IMR-90 (cell line): ENCODE measurements around the gene MASTL. TPM values are rescaled to one million over a fixed set of nuclear protein-coding genes. Genes with fewer than 3 reads are reported as not detected.
A peak's percentile ranks its signal among the peaks of the same experiment; 100 is the strongest.

Experiments used
- ATAC-seq: fragments of 200-7000 bp; cut with Tn5 transposase; 2 replicates; pipeline ENCODE4 v1.9.1; 2020; ENCODE audit warnings: low read depth, mild to moderate bottlenecking, moderate library complexity
- Bru-seq: library from RNA; stranded (reverse); fragments of 400-500 nt; gene quantifications from one replicate; lab custom pipeline; 2021; lab: Mats Ljungman, UMichigan
- BruChase-seq, 2 experiments: library from RNA; stranded (reverse); fragments of 400-500 nt; gene quantifications; one replicate each; lab custom pipeline; 2021; lab: Mats Ljungman, UMichigan
- BruUV-seq: library from RNA; stranded (reverse); fragments of 400-500 nt; replicated peaks from 2 replicates; lab custom pipeline; 2021; lab: Mats Ljungman, UMichigan
- CTCF ChIA-PET: fragments of 300-600 bp; formaldehyde crosslinking; extraction: SDS; loops from one replicate; lab custom pipeline; 2021; ENCODE audit warnings: antibody characterized with exemption; lab: Yijun Ruan, JAX
- POLR2A ChIA-PET: fragments of 300-600 bp; sonication (Branson Sonifier 250); formaldehyde crosslinking; loops from one replicate; lab custom pipeline; 2022; ENCODE audit warnings: antibody characterized with exemption; ENCODE audit not compliant: unreplicated experiment; lab: Charles Lee
- DNase-seq: peaks from one replicate; pipeline ENCODE4 v3.0.0; 2013
- H2AFZ ChIP-seq: replicated peaks from 2 replicates; pipeline ENCODE3; 2013; ENCODE audit warnings: low read length, mild to moderate bottlenecking; ENCODE audit not compliant: poor library complexity
- H2AK5ac ChIP-seq: 2 replicates; pipeline ENCODE4 v1.6.1; 2013; ENCODE audit warnings: low read depth, low read length, inconsistent platforms
- H2AK9ac ChIP-seq: replicated peaks from 2 replicates; pipeline ENCODE3; 2013; ENCODE audit warnings: mild to moderate bottlenecking, low read depth, low read length, moderate library complexity; ENCODE audit not compliant: poor library complexity
- H2BK120ac ChIP-seq: 2 replicates; pipeline ENCODE4 v1.6.1; 2013; ENCODE audit warnings: low read depth, low read length, inconsistent platforms
- H2BK15ac ChIP-seq: 3 replicates; pipeline ENCODE4 v1.6.1; 2013; ENCODE audit warnings: low read depth, low read length, inconsistent platforms
- H2BK20ac ChIP-seq: 2 replicates; pipeline ENCODE4 v1.6.1; 2013; ENCODE audit warnings: low read depth, mild to moderate bottlenecking, inconsistent platforms, low read length, moderate library complexity
- H2BK5ac ChIP-seq: 2 replicates; pipeline ENCODE4 v1.6.1; 2013; ENCODE audit warnings: mild to moderate bottlenecking, low read depth, low read length, inconsistent platforms; ENCODE audit not compliant: poor library complexity, severe bottlenecking
- H3K14ac ChIP-seq: replicated peaks from 2 replicates; pipeline ENCODE4 v1.6.1; 2013; ENCODE audit warnings: low read depth, low read length, inconsistent platforms
- H3K18ac ChIP-seq: 2 replicates; pipeline ENCODE4 v1.6.1; 2013; ENCODE audit warnings: low read depth, low read length, control low read depth
- H3K23ac ChIP-seq: 2 replicates; pipeline ENCODE4 v1.6.1; 2013; ENCODE audit warnings: low read depth, low read length, inconsistent platforms
- H3K27ac ChIP-seq: 2 replicates; pipeline ENCODE4 v1.5.1; 2013; ENCODE audit warnings: mild to moderate bottlenecking, control low read depth, low read length; ENCODE audit not compliant: insufficient read depth
- H3K27me3 ChIP-seq: 2 replicates; pipeline ENCODE4 v1.6.1; 2013; ENCODE audit warnings: low read length; ENCODE audit not compliant: control insufficient read depth, insufficient read depth
- H3K36me3 ChIP-seq: 2 replicates; pipeline ENCODE4 v1.6.1; 2013; ENCODE audit warnings: low read length, mixed read lengths; ENCODE audit not compliant: control insufficient read depth, insufficient read depth
- H3K4ac ChIP-seq: 2 replicates; pipeline ENCODE4 v1.6.1; 2013; ENCODE audit warnings: low read depth, low read length, inconsistent platforms
- H3K4me1 ChIP-seq: 2 replicates; pipeline ENCODE4 v1.6.1; 2013; ENCODE audit warnings: low read length, mixed read lengths; ENCODE audit not compliant: control insufficient read depth, insufficient read depth
- H3K4me2 ChIP-seq: 2 replicates; pipeline ENCODE4 v1.6.1; 2013; ENCODE audit warnings: low read depth, mild to moderate bottlenecking, control low read depth, low read length, moderate library complexity
- H3K4me3 ChIP-seq: 2 replicates; pipeline ENCODE4 v1.5.1; 2013; ENCODE audit warnings: low read depth, mild to moderate bottlenecking, control low read depth, low read length, moderate library complexity; ENCODE audit not compliant: insufficient read depth
- H3K56ac ChIP-seq: 2 replicates; pipeline ENCODE4 v1.6.1; 2013; ENCODE audit warnings: low read length, inconsistent platforms; ENCODE audit not compliant: insufficient read depth; ENCODE audit errors: extremely low read depth
- H3K79me1 ChIP-seq, 2 experiments: 2 replicates each; pipeline ENCODE4 v1.6.1; 2013; ENCODE audit warnings: low read length in 2 of 2, inconsistent platforms in 1 of 2, low read depth in 1 of 2
- H3K9ac ChIP-seq: 2 replicates; pipeline ENCODE4 v1.6.1; 2013; ENCODE audit warnings: low read depth, low read length, control low read depth
- H3K9me1 ChIP-seq: 2 replicates; pipeline ENCODE4 v1.6.1; 2013; ENCODE audit warnings: low read length, inconsistent platforms; ENCODE audit not compliant: insufficient read depth
- H3K9me3 ChIP-seq: 2 replicates; pipeline ENCODE4 v1.6.1; 2013; ENCODE audit warnings: low read length; ENCODE audit not compliant: control insufficient read depth, insufficient read depth
- H4K20me1 ChIP-seq: 2 replicates; pipeline ENCODE4 v1.6.1; 2013; ENCODE audit warnings: low read length, inconsistent platforms; ENCODE audit not compliant: insufficient read depth
- H4K5ac ChIP-seq: 2 replicates; pipeline ENCODE4 v1.6.1; 2013; ENCODE audit warnings: mild to moderate bottlenecking, low read depth, low read length, control low read depth
- H4K8ac ChIP-seq, 2 experiments: 2 replicates each; pipeline ENCODE4 v1.6.1; 2013; ENCODE audit warnings: low read depth in 2 of 2, low read length in 2 of 2, control low read depth in 1 of 2, inconsistent platforms in 1 of 2
- H4K91ac ChIP-seq: 2 replicates; pipeline ENCODE4 v1.6.1; 2013; ENCODE audit warnings: low read depth, low read length, inconsistent platforms; ENCODE audit not compliant: insufficient read depth
- BHLHE40 ChIP-seq: fragments of 150-350 bp; IDR thresholded peaks from 2 replicates; pipeline ENCODE4 v1.6.1; 2016; ENCODE audit warnings: mild to moderate bottlenecking, low read depth, low read length
- CEBPB ChIP-seq: IDR thresholded peaks from 2 replicates; pipeline ENCODE4 v1.6.1; 2012; ENCODE audit warnings: low read depth, low read length, improper control_type of control experiment
- CHD1 ChIP-seq: IDR thresholded peaks from 2 replicates; pipeline ENCODE4 v1.6.1; 2012; ENCODE audit warnings: low read depth, low read length, improper control_type of control experiment
- FOS ChIP-seq: fragments of 150-350 bp; IDR thresholded peaks from 2 replicates; pipeline ENCODE4 v1.6.1; 2016; ENCODE audit warnings: low read depth, low read length
- MAFK ChIP-seq: IDR thresholded peaks from 2 replicates; pipeline ENCODE4 v1.6.1; 2012; ENCODE audit warnings: low read depth, low read length, improper control_type of control experiment
- MAZ ChIP-seq: IDR thresholded peaks from 2 replicates; pipeline ENCODE4 v1.6.1; 2012; ENCODE audit warnings: low read depth, mild to moderate bottlenecking, low read length, improper control_type of control experiment, moderate library complexity, borderline replicate concordance
- MXI1 ChIP-seq: IDR thresholded peaks from 2 replicates; pipeline ENCODE4 v1.6.1; 2012; ENCODE audit warnings: low read depth, mild to moderate bottlenecking, low read length, moderate library complexity, borderline replicate concordance
- NFE2L2 ChIP-seq: fragments of 150-350 bp; IDR thresholded peaks from 2 replicates; pipeline ENCODE4 v1.6.1; 2016; ENCODE audit warnings: low read depth, mild to moderate bottlenecking, low read length
- POLR2A ChIP-seq: IDR thresholded peaks from 2 replicates; pipeline ENCODE4 v1.6.1; 2012; ENCODE audit warnings: mild to moderate bottlenecking, low read depth, low read length
- RAD21 ChIP-seq: IDR thresholded peaks from 2 replicates; pipeline ENCODE4 v1.6.1; 2012; ENCODE audit warnings: low read length, improper control_type of control experiment
- RFX5 ChIP-seq: IDR thresholded peaks from 2 replicates; pipeline ENCODE4 v1.8.0; 2012; ENCODE audit warnings: low read depth, mild to moderate bottlenecking, low read length, moderate library complexity
- WGBS, 2 experiments: methylation state at CpG; one replicate each; pipeline versions ENCODE4 v1.1.5 to v1.1.7; 2013; ENCODE audit warnings: missing lambda C conversion rate in 2 of 2; ENCODE audit not compliant: insufficient read length in 1 of 2; ENCODE audit errors: extremely low coverage in 2 of 2; 5-methylcytosine and 5-hydroxymethylcytosine counted together
- dilution Hi-C: fragments of 300-500 bp; cut with HindIII; formaldehyde crosslinking; loops from one replicate; pipeline ENCODE4 v1.14.3; 2018; ENCODE audit warnings: low sequenced_read_pairs; ENCODE audit not compliant: unreplicated experiment
- in situ Hi-C: fragments of 300-500 bp; cut with MboI; formaldehyde crosslinking; loops from 3 replicates; pipeline ENCODE4 v1.14.3; 2019; ENCODE audit warnings: low sequenced_read_pairs, inconsistent platforms, mixed read lengths
- intact Hi-C: fragments of 100-400 bp; cut with micrococcal nuclease; formaldehyde crosslinking; loops from 2 replicates; pipeline ENCODE4 v1.10.0; 2022
- long read RNA-seq: library from polyadenylated mRNA; unstranded; transcript quantifications from one replicate; pipeline ENCODE4 v2.0.0, GENCODE V29; 2021; ENCODE audit not compliant: unreplicated experiment
- polyA plus RNA-seq, 3 experiments: library from polyadenylated mRNA; depleted of rRNA; stranded (reverse); fragments of >200 nt; gene quantifications; 2 replicates each; pipeline ENCODE4 v1.2.3, GENCODE V29; 2012; ENCODE audit warnings: low replicate concordance in 1 of 3
- total RNA-seq: library from RNA; depleted of rRNA; stranded (reverse); fragments of >200 nt; gene quantifications from 2 replicates; pipeline ENCODE4 v1.2.3, GENCODE V29; 2012; rRNA removed
- TF ChIP-seq, protein P1 (sequence below): conservative IDR thresholded peaks from 2 replicates; pipeline ENCODE4 v1.5.1; 2012; ENCODE audit warnings: mild to moderate bottlenecking, low read depth, low read length, improper control_type of control experiment

Gene MASTL
- total RNA-seq (13.4 and 18.1 TPM in 2 replicates), polyA plus RNA-seq (2012; rRNA removed) (5.9 and 7.0 TPM in 2 replicates), Bru-seq, nascent RNA (percentile 64 among the genes with signal in this experiment), BruChase-seq, experiment 1, labeled RNA remaining after a 6-hour chase (percentile 68 among the genes with signal in this experiment), BruChase-seq, experiment 2, labeled RNA remaining after a 2-hour chase (percentile 60 among the genes with signal in this experiment)
- 1.2 and 2.1 TPM in 2 replicates for polyA plus RNA-seq (2012; cell fraction: cytosol; rRNA removed)
- polyA plus RNA-seq (2012; cell fraction: nucleus; rRNA removed; ENCODE audit: low replicate concordance): 1.5 and 6.9 TPM in 2 replicates
- long read RNA-seq, partial matches to known transcripts: 1 of 6 reads
- long read RNA-seq, other reads (novel, unspliced or antisense): 1 of 6 reads

DNA sequence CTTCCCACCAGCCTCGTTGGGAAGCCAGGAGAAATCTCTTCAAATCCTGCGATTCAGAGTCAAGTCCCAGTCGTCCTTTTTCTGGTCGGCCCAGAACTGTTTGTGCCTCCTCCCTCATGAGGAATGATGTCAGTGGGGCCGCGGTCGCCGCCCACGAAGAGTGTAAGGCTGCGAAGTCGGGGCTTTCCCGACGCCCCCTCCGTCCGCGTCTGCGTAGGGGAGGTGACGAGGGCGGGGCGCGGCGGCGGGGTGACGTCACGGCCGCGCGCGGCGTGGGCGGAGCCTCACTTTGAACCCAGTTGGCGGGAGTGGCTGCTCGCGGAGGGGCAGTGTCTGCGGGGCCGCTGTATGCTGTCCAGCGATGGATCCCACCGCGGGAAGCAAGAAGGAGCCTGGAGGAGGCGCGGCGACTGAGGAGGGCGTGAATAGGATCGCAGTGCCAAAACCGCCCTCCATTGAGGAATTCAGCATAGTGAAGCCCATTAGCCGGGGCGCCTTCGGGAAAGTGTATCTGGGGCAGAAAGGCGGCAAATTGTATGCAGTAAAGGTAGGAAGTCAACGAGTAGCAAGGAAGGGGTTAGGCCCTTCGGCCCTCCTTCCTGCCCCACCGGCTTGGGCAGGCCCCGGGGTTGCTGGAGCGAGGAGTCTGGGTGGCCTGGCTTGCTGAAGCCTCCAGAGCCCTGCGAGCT lies at the start of gene MASTL:
Gene MASTL, plus strand, starts transcription at position 287 of the 689 bp plus-strand sequence. Its CDS starts 75 bp downstream, at position 362.
- Histone ChIP-seq H3K79me1 (peaks cover 13 to 31% of the 10 kb centered on the region in 2 experiments), H2BK5ac (peak within 1 kb of the TSS; percentile 79), H3K4me1 (0 out of 2 replicates have a peak, but pooled peaks cover 1% of the 10 kb centered on the region), H4K20me1 (peaks cover 30% of the 10 kb centered on the region), H3K27ac (peak within 1 kb of the TSS; percentile 90), H2BK20ac (no peak within 1 kb of the TSS; the same call in 1 of the 2 replicates), H3K4ac (peak within 1 kb of the TSS; percentile 99), H3K4me3 (peak within 1 kb of the TSS; percentile 87), H2BK15ac (peak within 1 kb of the TSS; percentile 69; the same call in 1 of the 3 replicates), H4K5ac (peak within 1 kb of the TSS; percentile 55), H3K56ac (peak within 1 kb of the TSS; percentile 88), H4K91ac (peak within 1 kb of the TSS; percentile 99), H2AFZ (peak within 1 kb of the TSS; percentile 93), H3K14ac (peak within 1 kb of the TSS; percentile 100), H2BK120ac (peak within 1 kb of the TSS; percentile 75), H3K9ac (peak within 1 kb of the TSS; percentile 97), H3K9me3 (no peaks in the 10 kb centered on the region), H3K23ac (peak within 1 kb of the TSS; percentile 98), H3K9me1 (no peaks in the 10 kb centered on the region), H2AK9ac (peak within 1 kb of the TSS; percentile 97), H3K4me2 (peak within 1 kb of the TSS; percentile 98), H3K36me3 (peaks cover 7% of the 10 kb centered on the region), H2AK5ac (peak within 1 kb of the TSS; percentile 99), H4K8ac (peak within 1 kb of the TSS; percentile 96 to 99), H3K27me3 (no peaks in the 10 kb centered on the region), H3K18ac (peak within 1 kb of the TSS; percentile 36)
- BruUV-seq: no TSS peak
- intact Hi-C loops (loop anchor here (1.0 to 10.0 kb wide), 3 partner anchors 52 to 210 kb away; no protein-coding TSS in a partner anchor), in situ Hi-C loops (no loop called here), dilution Hi-C loops (no loop called here)
- 0% methylated on average over 33 of the region's 55 CpGs; no CpG with 5 or more reads in 1 of the 2 experiments for WGBS, 2 experiments
- DNase-seq (peak; percentile 95), ATAC-seq (peak; percentile 89)
- ChIA-PET CTCF (interaction anchor here (0.7 to 1.4 kb wide), 3 partner anchors 13 to 32 kb away, joined by 3 read pairs; no protein-coding TSS in a partner anchor), POLR2A (no interaction called here)
- peak; percentile 26; the same call in 1 of the 2 replicates for TF ChIP-seq FOS
- peak; percentile 96 for TF ChIP-seq POLR2A
- no peak for TF ChIP-seq MAFK
- no peak; the same call in 1 of the 2 replicates for TF ChIP-seq CHD1
- TF ChIP-seq, protein P1, sequence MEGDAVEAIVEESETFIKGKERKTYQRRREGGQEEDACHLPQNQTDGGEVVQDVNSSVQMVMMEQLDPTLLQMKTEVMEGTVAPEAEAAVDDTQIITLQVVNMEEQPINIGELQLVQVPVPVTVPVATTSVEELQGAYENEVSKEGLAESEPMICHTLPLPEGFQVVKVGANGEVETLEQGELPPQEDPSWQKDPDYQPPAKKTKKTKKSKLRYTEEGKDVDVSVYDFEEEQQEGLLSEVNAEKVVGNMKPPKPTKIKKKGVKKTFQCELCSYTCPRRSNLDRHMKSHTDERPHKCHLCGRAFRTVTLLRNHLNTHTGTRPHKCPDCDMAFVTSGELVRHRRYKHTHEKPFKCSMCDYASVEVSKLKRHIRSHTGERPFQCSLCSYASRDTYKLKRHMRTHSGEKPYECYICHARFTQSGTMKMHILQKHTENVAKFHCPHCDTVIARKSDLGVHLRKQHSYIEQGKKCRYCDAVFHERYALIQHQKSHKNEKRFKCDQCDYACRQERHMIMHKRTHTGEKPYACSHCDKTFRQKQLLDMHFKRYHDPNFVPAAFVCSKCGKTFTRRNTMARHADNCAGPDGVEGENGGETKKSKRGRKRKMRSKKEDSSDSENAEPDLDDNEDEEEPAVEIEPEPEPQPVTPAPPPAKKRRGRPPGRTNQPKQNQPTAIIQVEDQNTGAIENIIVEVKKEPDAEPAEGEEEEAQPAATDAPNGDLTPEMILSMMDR: no peak
- no peak for TF ChIP-seq RFX5
- TF ChIP-seq NFE2L2: no peak
- no peak; the same call in 1 of the 2 replicates for TF ChIP-seq MXI1
- TF ChIP-seq BHLHE40: no peak
- peak; percentile 85; the same call in 1 of the 2 replicates for TF ChIP-seq MAZ
- TF ChIP-seq CEBPB: no peak
- TF ChIP-seq RAD21: no peak
